MM.1S (cell line): Measurements from ENCODE around the gene PATZ1.
"Not testable (repeated sequence)": the region's sequence is repeated elsewhere in the genome, so short reads cannot be mapped to it uniquely, and the experiment has no call there.

ENCODE experiments used
- DNase-seq: peaks from one replicate; pipeline ENCODE4 v3.0.0-alpha.2; 2015
- H2AFZ ChIP-seq: fragments of 300-600 bp; sonication (generic); 2 replicates; pipeline ENCODE4 v1.6.0; 2016; ENCODE audit warnings: antibody characterized with exemption, low read length
- H3F3A ChIP-seq: fragments of 300-600 bp; sonication (generic); 2 replicates; pipeline ENCODE4 v1.6.1; 2016; ENCODE audit warnings: mild to moderate bottlenecking, antibody characterized with exemption, low read length, moderate library complexity, mixed read lengths; ENCODE audit not compliant: insufficient read depth
- H3K27ac ChIP-seq: fragments of 300-600 bp; sonication (generic); 2 replicates; pipeline ENCODE4 v1.5.1; 2016; ENCODE audit warnings: mild to moderate bottlenecking, low read length
- H3K27me3 ChIP-seq: fragments of 300-600 bp; sonication (generic); replicated peaks from 2 replicates; pipeline ENCODE4 v1.6.0; 2016; ENCODE audit warnings: low read length; ENCODE audit not compliant: insufficient read depth
- H3K36me3 ChIP-seq: fragments of 300-600 bp; sonication (generic); replicated peaks from 2 replicates; pipeline ENCODE4 v1.6.1; 2016; ENCODE audit warnings: mild to moderate bottlenecking, low read length, mixed read lengths; ENCODE audit not compliant: insufficient read depth
- H3K4me1 ChIP-seq: fragments of 300-600 bp; sonication (generic); 2 replicates; pipeline ENCODE4 v1.6.1; 2016; ENCODE audit warnings: low read length, mixed read lengths
- H3K4me2 ChIP-seq: fragments of 300-600 bp; sonication (generic); 2 replicates; pipeline ENCODE4 v1.6.0; 2016; ENCODE audit warnings: low read depth, low read length
- H3K4me3 ChIP-seq: fragments of 300-600 bp; sonication (generic); 2 replicates; pipeline ENCODE4 v1.5.1; 2016; ENCODE audit warnings: low read length, mixed read lengths
- H3K79me2 ChIP-seq: fragments of 300-600 bp; sonication (generic); 2 replicates; pipeline ENCODE4 v1.6.1; 2016; ENCODE audit warnings: mixed run types, low read length, mixed read lengths
- H3K9ac ChIP-seq: fragments of 300-600 bp; sonication (generic); 2 replicates; pipeline ENCODE4 v1.6.1; 2016; ENCODE audit warnings: low read length, mixed read lengths
- H3K9me2 ChIP-seq: fragments of 300-600 bp; sonication (generic); replicated peaks from 2 replicates; pipeline ENCODE4 v1.6.1; 2016; ENCODE audit warnings: mild to moderate bottlenecking, low read length, mixed read lengths; ENCODE audit not compliant: insufficient read depth
- H3K9me3 ChIP-seq: fragments of 300-600 bp; sonication (generic); replicated peaks from 2 replicates; pipeline ENCODE4 v1.6.1; 2016; ENCODE audit warnings: mild to moderate bottlenecking, low read length, mixed read lengths; ENCODE audit not compliant: insufficient read depth
- H4K20me1 ChIP-seq: fragments of 300-600 bp; sonication (generic); 2 replicates; pipeline ENCODE4 v1.6.1; 2016; ENCODE audit warnings: mild to moderate bottlenecking, low read length, moderate library complexity, mixed read lengths; ENCODE audit not compliant: insufficient read depth
- EZH2 ChIP-seq: fragments of 300-600 bp; sonication (generic); optimal IDR thresholded peaks from 2 replicates; pipeline ENCODE3; 2017; ENCODE audit warnings: low read depth, mild to moderate bottlenecking, antibody characterized with exemption, low read length, mixed read lengths
- EZH2phosphoT487 ChIP-seq: fragments of 300-600 bp; sonication (generic); IDR thresholded peaks from 2 replicates; pipeline ENCODE4 v1.6.1; 2018; ENCODE audit warnings: antibody characterized with exemption, low read length
- TF ChIP-seq, protein P1 (sequence below): fragments of 300-600 bp; sonication (generic); IDR thresholded peaks from 2 replicates; pipeline ENCODE4 v1.5.1; 2016; ENCODE audit warnings: antibody characterized with exemption, low read length, mixed read lengths

Gene PATZ1

DNA sequence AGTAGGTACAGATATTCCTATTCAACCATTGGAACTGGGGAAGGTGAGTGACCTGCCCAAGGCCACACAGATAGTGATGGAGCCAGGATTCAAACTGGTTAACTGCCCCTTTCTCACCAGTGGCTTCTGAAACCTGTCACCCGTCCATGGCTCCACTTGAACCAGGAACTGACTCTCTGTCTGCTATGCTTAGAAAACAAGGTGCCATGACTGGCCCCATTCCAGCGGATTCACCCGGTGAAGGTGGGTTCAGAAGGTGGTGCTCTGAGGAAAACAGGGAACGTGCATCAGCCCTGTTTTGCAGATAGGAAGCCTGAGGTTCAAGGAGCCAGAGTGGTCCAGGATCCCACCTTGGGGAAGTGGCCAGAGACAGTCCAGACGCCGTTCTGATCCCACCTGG lies 2.6 kb upstream of the PATZ1 start:
- no peak overlapping the region for H3K4me3 ChIP-seq
- TF ChIP-seq EZH2 (no peak), EZH2phosphoT487 (no peak)
- TF ChIP-seq, protein P1, sequence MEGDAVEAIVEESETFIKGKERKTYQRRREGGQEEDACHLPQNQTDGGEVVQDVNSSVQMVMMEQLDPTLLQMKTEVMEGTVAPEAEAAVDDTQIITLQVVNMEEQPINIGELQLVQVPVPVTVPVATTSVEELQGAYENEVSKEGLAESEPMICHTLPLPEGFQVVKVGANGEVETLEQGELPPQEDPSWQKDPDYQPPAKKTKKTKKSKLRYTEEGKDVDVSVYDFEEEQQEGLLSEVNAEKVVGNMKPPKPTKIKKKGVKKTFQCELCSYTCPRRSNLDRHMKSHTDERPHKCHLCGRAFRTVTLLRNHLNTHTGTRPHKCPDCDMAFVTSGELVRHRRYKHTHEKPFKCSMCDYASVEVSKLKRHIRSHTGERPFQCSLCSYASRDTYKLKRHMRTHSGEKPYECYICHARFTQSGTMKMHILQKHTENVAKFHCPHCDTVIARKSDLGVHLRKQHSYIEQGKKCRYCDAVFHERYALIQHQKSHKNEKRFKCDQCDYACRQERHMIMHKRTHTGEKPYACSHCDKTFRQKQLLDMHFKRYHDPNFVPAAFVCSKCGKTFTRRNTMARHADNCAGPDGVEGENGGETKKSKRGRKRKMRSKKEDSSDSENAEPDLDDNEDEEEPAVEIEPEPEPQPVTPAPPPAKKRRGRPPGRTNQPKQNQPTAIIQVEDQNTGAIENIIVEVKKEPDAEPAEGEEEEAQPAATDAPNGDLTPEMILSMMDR, result no peak
- H3K27ac ChIP-seq, result no peak overlapping the region

DNA sequence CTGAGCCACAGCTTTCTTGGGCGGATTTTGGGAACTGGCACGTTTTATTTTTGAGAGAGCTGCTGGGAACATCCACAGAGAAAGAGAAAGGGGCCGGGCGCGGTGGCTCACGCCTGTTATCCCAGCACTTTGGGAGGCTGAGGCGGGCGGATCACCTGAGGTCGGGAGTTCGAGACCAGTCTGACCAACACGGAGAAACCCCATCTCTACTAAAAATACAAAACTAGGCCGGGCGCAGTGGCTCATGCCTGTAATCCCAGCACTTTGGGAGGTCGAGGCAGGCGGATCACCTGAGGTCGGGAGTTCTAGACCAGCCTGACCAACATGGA lies 1.8 kb upstream of the PATZ1 start:
- Histone ChIP-seq H2AFZ (peak overlapping the region; percentile 81), H3F3A (peaks cover 19% of the 10 kb centered on the region), H3K27ac (peak overlapping the region; percentile 83; the same call in 1 of the 2 replicates), H3K79me2 (peaks cover 21% of the 10 kb centered on the region), H3K4me1 (peaks cover 15% of the 10 kb centered on the region), H3K4me2 (peak overlapping the region; percentile 98)
- DNase-seq, H3K27me3 ChIP-seq, H4K20me1 ChIP-seq, H3K9me2 ChIP-seq, H3K9me3 ChIP-seq, H3K4me3 ChIP-seq, H3K36me3 ChIP-seq, H3K9ac ChIP-seq: not testable (repeated sequence)

More for the DNA sequence above, 2.6 kb upstream of the PATZ1 start:
- H3K4me1 ChIP-seq, result peaks cover 15% of the 10 kb centered on the region
- H3F3A ChIP-seq, result peaks cover 19% of the 10 kb centered on the region
- H4K20me1 ChIP-seq, result no peaks in the 10 kb centered on the region
- H3K9ac ChIP-seq, result no peak overlapping the region
- peaks cover 18% of the 10 kb centered on the region for H3K79me2 ChIP-seq
- no peak for DNase-seq
- H2AFZ ChIP-seq, result no peak overlapping the region
- no peaks in the 10 kb centered on the region for H3K36me3 ChIP-seq
- no peaks in the 10 kb centered on the region for H3K9me2 ChIP-seq
- H3K4me2 ChIP-seq, result no peak overlapping the region
- H3K27me3 ChIP-seq, result no peaks in the 10 kb centered on the region
- H3K9me3 ChIP-seq, result no peaks in the 10 kb centered on the region

DNA sequence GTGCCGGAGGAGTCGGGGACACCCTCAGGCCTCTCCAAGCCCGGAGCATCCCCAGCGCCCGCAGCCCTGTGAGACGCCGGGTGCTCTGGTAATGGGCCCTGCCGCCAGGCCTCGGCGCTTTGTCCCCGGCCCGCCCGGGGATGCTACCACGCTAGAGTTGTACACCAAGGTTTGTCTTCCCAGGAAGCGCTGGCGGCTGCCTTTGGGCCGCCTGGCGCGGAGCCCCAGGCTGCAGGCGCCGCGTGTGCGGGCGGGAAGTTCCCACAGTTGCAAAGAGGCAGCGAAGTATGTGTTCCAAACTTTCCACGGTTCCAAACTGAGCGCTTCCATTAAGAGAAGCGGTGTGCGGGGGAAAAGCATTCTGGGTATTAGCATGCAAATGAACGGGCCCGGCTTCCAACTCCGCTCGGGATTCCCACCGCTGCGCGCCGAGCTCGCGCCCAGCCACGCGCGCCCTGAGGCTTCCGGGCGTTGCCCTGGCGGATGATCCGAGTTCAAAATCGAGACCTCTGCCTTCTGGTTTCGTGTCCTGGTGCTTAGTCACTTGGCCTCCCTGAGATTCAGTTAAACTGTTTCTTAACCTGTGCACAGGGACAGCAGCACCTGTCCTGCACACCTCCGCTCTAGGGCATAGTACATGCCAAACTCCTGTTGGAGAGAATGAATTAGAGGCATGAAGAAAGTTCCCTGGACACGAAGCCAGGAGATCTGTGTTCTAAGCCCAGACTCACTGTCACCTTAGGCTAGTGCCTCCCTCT lies 1.3 kb upstream of the PATZ1 start:
- DNase-seq, result peak; percentile 77
- Histone ChIP-seq H3K79me2 (peaks cover 21% of the 10 kb centered on the region), H3K9ac (peak overlapping the region; percentile 86), H3K4me1 (peaks cover 15% of the 10 kb centered on the region), H3K4me3 (peak overlapping the region; percentile 64), H3F3A (peaks cover 19% of the 10 kb centered on the region), H3K27ac (peak overlapping the region; percentile 83), H3K4me2 (peak overlapping the region; percentile 98), H3K9me2 (no peaks in the 10 kb centered on the region), H3K36me3 (no peaks in the 10 kb centered on the region), H3K27me3 (no peaks in the 10 kb centered on the region), H4K20me1 (no peaks in the 10 kb centered on the region), H2AFZ (peak overlapping the region; percentile 81), H3K9me3 (no peaks in the 10 kb centered on the region)
- TF ChIP-seq EZH2phosphoT487 (no peak), EZH2 (no peak)
- TF ChIP-seq, protein P1, result no peak

DNA sequence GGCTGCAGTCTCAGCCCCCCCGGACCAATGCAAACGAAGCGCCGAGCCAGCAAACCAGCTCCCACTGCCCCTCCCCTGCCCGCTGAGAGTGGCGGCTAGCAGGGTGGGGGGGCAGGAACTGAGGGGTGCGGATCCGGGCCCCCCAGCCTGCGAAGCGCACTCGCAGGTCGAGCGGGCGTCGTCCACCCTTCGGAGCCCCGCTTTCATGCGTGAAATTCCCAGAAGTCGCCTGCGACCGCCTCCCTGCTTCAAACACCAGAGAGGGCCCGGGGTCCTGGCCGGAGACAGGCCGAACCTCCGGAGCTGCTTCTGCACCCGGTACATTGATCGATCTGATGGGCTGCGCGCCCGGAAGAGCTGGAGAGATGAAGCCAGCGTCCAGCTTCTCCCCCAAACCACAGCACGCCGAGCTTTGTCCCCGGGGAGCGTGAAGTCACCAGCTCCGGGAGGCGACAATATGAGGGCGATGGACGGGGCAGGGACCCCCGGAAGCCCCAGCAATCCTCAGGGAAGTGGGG lies 646 bp upstream of the PATZ1 start:
- H3K79me2 ChIP-seq, result peaks cover 21% of the 10 kb centered on the region
- peaks cover 19% of the 10 kb centered on the region for H3F3A ChIP-seq
- peak overlapping the region; percentile 81 for H2AFZ ChIP-seq
- peaks cover 15% of the 10 kb centered on the region for H3K4me1 ChIP-seq
- H3K9me3 ChIP-seq, result no peaks in the 10 kb centered on the region
- H3K36me3 ChIP-seq, result no peaks in the 10 kb centered on the region
- H3K9me2 ChIP-seq, result no peaks in the 10 kb centered on the region
- peak overlapping the region; percentile 83 for H3K27ac ChIP-seq
- TF ChIP-seq EZH2, result no peak
- TF ChIP-seq, protein P1, result no peak
- TF ChIP-seq EZH2phosphoT487, result no peak
- H3K4me3 ChIP-seq, result peak overlapping the region; percentile 64
- H3K27me3 ChIP-seq, result no peaks in the 10 kb centered on the region
- peak overlapping the region; percentile 98 for H3K4me2 ChIP-seq
- H4K20me1 ChIP-seq, result no peaks in the 10 kb centered on the region
- peak overlapping the region; percentile 86 for H3K9ac ChIP-seq
- no peak for DNase-seq
